RPMI8226 (cell line): ENCODE measurements around the gene ACADL.

Experiments
- DNase-seq: peaks from one replicate; pipeline ENCODE4 v3.0.0-alpha.2; 2015

The ACADL gene

DNA sequence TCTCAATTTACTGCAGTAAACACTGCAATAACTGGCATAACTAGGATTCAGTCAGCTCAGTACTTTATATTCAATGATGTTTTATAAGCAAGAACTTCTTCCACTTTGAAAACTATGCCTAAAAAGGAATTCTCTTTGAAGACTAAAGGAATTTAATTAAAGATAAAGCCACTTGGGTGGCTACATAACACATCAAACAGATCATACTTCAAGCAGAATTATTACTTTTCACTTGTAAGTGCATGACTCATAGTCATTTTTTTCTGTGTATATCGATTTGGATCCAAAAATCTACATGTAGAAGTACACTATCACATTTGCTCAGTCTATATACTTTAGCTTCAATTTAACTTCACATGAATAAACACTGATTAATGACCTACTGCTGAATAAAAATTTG lies 58.0 kb downstream of the ACADL start:
- DNase-seq: no peak

DNA sequence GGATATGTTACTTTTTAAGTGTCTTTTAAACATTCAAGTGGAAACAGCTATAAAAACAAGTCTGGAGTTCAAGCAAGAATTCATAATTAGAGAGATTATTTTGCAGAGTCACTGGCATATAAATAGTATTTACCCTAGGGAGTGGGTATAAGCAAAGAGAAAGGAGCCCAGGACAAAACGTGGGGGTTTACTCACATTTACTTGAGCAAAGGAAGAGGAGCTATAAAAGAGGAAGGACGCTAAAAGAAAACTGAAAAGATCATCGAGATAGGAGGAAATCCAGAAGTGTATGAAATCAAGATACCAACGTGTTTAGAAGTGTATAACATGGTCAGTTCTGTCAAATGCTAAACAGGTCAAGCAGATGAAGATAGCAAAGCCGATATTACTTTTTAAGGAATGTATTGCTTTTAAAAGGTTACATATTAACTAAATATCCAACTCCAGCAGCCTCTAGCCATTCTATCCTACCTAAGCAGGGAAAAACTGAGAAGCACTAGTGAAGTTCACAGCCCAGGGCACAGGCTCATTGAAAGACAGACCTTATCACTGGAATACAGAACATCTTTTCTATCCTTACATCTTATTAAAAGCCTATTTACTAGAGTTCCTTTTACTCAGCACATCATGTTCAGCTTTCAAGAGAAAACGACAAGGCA lies 62.7 kb downstream of the ACADL start:
- DNase-seq: no peak

DNA sequence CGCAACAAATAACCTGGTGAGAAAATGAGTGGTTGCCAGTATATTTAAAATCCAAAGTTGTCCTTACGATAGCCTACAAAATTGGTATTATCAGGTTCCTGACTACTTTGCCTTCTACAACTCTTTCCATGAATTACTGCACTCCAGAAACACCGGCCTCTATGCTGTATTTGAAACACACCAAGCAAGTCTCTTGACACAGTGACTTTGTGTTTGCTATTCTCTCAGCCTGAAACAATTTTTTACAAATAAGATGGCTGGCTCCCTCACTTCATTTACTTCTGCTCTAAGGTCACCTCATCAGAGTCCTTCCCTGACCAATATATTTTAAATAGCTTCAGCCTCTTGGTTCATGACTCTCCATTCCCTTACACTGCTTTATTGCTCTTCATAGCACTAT lies 66.2 kb downstream of the ACADL start:
- DNase-seq: no peak

DNA sequence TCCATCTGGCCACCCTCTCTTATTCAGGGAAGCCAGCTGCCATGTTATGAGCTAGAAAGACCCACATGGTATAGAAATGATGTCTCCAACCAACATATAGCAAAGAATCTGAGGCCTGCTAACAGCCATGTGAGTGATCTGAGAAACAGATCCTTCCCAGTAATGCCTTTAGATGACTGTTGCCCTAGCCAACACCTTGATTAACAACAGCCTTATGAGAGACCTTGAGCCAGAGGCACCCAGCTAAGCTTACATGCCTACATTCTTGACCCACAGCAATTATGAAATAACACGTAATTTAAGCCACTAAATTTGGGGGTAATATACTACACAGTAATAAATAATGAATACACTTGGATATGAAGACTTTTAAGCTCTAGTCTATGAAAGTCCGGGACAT lies 67.0 kb downstream of the ACADL start:
- DNase-seq: no peak

DNA sequence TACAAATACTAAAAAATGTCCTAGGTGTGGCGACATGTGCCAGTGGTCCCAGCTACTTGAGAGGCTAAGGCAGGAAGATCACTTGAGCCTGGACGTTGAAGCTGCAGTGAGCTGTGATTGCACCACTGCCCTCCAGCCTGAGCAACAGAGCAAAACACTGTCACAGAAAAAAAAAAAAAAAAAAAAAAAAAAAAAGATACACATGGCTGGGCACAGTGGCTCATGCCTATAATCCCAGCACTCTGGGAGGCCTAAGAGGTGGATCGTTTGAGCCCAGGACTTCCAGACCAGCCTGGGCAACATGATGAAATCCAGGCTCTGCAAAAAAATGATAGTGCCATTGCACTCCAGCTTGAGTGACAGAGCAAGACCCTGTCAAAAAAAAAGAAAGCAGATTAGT lies 67.7 kb downstream of the ACADL start:
- no peak for DNase-seq

DNA sequence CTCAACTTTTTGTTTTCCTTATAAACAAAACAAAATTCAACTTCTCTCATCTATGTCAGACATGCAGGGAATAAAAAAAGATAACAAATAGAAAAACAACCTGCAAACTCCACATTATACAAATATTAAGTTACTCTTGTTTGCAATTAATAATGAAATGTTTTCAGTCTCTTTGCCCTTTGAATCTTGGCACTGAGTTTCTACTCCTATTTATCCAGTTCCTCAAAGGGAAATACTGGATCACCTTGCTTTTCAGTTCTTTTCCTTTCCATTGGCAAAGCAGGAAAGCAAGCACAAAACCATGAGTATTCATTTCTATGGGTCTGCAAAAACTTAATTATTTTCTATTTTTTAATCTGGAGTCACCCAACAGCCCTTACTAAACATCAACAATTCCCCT lies 77.6 kb downstream of the ACADL start:
- no peak for DNase-seq
